GM12801 (cell line): Measurements from ENCODE around the gene TMTC4.

Source experiments
- TF ChIP-seq, protein P1 (sequence below): IDR thresholded peaks from one replicate; pipeline ENCODE4 v1.5.1; 2011; ENCODE audit warnings: control low read depth; ENCODE audit not compliant: insufficient read length; ENCODE audit errors: extremely low read depth

Gene TMTC4

DNA sequence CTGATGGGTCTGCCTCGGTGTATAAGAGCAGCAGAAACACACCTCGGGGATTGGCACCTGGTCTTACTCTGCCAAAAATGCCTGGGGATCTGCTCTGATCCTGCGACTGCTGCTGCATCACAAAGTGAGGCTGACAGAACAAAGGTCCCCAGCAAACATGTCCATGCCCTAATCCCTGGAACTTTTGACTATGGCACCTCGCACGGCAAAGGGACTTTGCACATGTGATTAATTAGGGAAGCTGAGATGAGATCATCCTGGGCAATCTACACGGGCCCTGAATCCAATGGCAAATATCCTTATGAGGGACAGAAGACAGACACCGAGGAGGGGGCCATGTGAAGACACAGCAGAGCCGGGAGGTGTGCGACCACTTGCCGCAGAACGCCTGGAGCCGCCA lies 94.5 kb downstream of the TMTC4 start:
- TF ChIP-seq, protein P1, sequence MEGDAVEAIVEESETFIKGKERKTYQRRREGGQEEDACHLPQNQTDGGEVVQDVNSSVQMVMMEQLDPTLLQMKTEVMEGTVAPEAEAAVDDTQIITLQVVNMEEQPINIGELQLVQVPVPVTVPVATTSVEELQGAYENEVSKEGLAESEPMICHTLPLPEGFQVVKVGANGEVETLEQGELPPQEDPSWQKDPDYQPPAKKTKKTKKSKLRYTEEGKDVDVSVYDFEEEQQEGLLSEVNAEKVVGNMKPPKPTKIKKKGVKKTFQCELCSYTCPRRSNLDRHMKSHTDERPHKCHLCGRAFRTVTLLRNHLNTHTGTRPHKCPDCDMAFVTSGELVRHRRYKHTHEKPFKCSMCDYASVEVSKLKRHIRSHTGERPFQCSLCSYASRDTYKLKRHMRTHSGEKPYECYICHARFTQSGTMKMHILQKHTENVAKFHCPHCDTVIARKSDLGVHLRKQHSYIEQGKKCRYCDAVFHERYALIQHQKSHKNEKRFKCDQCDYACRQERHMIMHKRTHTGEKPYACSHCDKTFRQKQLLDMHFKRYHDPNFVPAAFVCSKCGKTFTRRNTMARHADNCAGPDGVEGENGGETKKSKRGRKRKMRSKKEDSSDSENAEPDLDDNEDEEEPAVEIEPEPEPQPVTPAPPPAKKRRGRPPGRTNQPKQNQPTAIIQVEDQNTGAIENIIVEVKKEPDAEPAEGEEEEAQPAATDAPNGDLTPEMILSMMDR, result no peak

DNA sequence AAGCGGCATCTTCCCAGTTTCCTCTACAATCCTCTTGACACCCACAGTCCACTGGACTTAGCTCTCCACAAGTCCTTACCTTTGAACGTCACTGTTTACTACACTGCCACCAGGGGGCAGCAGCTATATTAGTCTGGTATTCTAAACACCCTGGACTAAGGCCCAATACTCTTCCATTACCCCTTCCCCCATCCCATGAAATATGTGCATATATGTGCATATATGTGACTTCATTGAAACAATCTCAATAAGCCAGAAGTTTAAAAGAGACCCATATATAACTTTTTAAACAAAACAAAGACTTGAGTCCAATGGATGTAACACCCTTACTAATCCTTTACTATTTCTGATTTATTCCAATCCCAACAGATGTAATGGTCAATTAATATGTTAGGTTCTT lies 101.5 kb downstream of the TMTC4 start:
- TF ChIP-seq, protein P1, result no peak

DNA sequence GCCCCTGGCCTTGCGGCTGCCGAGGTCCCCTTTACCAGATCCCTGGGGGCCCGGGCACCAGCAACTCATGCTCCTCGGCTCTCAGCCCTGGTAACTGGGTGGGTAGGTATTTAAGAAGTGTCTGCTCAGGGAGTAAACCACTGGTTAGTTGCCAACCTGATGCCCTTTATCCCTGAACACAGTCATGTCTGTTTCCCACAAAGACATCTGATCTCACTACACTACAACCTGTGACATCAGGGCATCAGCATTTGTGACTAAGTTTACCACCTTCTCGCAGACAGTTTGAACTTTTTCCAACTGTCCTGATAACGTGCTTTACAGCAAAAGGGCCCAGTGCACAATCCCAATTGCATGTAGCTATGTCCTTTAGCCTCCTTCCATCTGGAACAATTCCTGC lies 108.1 kb downstream of the TMTC4 start:
- TF ChIP-seq, protein P1, result no peak

DNA sequence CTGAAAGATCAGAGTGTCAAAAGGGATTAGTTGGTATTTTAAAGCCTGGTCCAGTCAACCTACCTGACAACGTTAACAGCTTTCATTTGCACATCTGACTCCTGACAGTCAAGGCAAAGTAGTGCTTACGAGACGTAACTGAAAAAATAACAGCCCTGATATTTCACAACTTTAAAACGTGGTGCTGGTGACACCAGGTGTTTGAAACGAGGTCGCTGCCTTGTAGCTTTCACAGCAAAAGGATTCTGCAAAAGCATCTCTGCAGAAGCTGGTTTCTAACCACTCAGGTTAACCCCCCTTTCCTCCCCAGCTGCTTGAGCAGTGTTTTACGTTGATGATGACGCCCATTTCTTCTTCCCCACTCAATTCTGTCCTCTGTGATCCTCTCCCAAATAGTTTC lies 109.3 kb downstream of the TMTC4 start:
- TF ChIP-seq, protein P1, result no peak

DNA sequence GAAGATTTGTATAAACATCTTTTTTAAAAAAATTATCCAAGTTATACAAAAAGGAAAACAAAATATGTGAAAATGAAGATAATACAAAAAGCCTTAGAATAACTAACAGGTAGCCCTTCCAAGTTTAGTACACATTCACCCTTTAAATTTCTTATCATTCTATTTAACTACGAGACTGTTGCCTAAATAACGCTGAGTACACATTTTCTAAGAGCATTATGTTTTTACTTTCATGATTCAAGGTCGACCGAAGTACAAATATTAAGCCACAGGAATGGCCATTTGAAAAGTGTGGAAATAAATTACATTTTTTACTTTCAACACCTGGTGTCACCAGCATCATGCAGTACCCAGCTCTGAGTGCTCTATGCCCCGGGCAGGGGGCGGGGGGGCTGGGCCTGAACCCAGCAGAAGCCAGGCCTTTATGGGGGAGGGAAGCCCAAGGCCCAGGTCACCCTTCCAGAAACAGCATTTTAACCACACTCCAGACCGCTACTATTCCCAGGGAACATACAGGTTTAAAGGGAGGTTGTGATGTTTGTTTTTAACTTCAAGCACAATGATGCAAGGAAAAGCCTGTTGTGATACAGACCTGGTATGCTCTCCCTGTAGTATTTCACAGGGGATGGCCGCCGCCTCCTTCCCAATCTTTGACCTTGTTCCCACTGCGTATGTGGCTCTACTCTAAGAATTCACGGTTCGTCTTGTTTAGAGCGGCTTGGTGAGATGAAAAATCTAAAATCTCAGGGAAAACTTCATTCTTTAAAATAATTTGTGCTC lies 110.0 kb downstream of the TMTC4 start:
- TF ChIP-seq, protein P1, result no peak

DNA sequence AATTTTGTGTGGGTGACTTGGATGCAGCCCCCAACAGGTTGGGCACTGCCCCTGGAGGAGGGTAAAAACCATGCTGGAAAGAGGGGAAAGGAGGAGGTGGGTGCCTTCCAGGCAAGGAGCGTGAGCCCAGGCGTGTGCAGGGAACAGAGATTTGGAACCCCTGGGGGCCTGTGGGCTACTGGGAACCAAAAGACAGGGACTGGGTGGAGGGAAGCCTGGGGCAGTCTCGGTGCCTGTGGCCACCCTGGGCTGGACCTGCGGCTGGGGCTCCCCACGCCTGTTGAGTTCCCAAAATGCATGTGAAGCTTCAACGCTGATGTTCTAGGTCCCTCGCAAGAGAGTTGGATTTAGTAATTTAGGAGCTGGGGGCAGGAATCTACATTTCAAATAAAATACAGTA lies 110.8 kb downstream of the TMTC4 start:
- TF ChIP-seq, protein P1, result no peak

DNA sequence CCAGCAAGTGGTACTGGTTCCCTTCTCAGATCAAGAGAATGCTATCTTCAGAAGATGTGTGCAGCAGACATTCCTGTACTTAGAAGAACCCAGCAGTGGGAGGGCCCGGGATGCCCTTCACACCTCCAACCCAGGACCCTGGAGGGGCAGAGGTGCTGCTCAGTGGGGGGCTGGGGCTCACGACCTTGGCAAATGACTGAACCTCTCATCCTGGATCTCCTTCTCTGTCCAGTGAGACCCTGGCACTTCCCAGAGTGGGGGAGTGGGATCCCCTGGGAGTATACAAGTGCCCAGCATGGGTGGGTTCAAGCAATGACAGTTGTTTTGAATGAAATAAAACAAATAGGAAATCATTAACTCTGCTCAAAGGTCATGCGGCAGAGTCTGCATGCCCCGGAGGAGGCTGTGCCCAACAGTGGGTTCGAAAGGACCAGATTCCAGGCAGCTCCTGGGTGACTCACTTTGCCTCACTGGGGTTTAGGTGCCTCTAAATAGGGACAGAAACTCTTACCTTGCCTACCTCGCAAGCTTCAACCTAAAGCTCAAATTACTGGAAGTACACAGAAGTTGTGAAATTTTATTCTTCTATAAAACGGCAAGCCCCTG lies 112.9 kb downstream of the TMTC4 start:
- TF ChIP-seq, protein P1, result no peak
